ENCODE results near the gene PAAF1.
"Not testable (repeated sequence)": the region's sequence is repeated elsewhere in the genome, so short reads cannot be mapped to it uniquely, and the experiment has no call there.

Gene PAAF1

GRCh38 chr11:73913472-73913871 is 36.7 kb downstream of the PAAF1 start:
- Histone ChIP-seq H3K4me1 (ENCODE audit: control insufficient read depth, insufficient read depth, low read length) (no peaks in the 10 kb centered on the region), H3K27me3 (ENCODE audit: control insufficient read depth, insufficient read depth, low read length, poor library complexity, severe bottlenecking) (no peaks in the 10 kb centered on the region), H3K9me3 (ENCODE audit: control insufficient read depth, low read length) (no peaks in the 10 kb centered on the region), H3K36me3 (ENCODE audit: control insufficient read depth, insufficient read depth, low read length) (peaks cover 5% of the 10 kb centered on the region), H3K4me3 (ENCODE audit: insufficient read depth, low read depth, low read length) (no peak overlapping the region), H3K27ac (ENCODE audit: insufficient read depth, low read depth, low read length, poor library complexity, severe bottlenecking) (no peak overlapping the region)

GRCh38 chr11:73914284-73914683 is 37.5 kb downstream of the PAAF1 start:
- Histone ChIP-seq H3K4me3 (ENCODE audit: insufficient read depth, low read depth, low read length) (no peak overlapping the region), H3K4me1 (ENCODE audit: control insufficient read depth, insufficient read depth, low read length) (no peaks in the 10 kb centered on the region), H3K27me3 (ENCODE audit: control insufficient read depth, insufficient read depth, low read length, poor library complexity, severe bottlenecking) (no peaks in the 10 kb centered on the region), H3K36me3 (ENCODE audit: control insufficient read depth, insufficient read depth, low read length) (peaks cover 11% of the 10 kb centered on the region), H3K27ac (ENCODE audit: insufficient read depth, low read depth, low read length, poor library complexity, severe bottlenecking) (no peak overlapping the region), H3K9me3 (ENCODE audit: control insufficient read depth, low read length) (no peaks in the 10 kb centered on the region)
- WGBS, 2 experiments: 94 to 95% methylated on average over 4 of the region's 4 CpGs

GRCh38 chr11:73916435-73916834 is 39.6 kb downstream of the PAAF1 start:
- Histone ChIP-seq H3K4me3 (ENCODE audit: insufficient read depth, low read depth, low read length) (no peak overlapping the region), H3K9me3 (ENCODE audit: control insufficient read depth, low read length) (no peaks in the 10 kb centered on the region), H3K27me3 (ENCODE audit: control insufficient read depth, insufficient read depth, low read length, poor library complexity, severe bottlenecking) (no peaks in the 10 kb centered on the region), H3K36me3 (ENCODE audit: control insufficient read depth, insufficient read depth, low read length) (peaks cover 11% of the 10 kb centered on the region), H3K4me1 (ENCODE audit: control insufficient read depth, insufficient read depth, low read length) (no peaks in the 10 kb centered on the region), H3K27ac (ENCODE audit: insufficient read depth, low read depth, low read length, poor library complexity, severe bottlenecking) (no peak overlapping the region)
- WGBS, 2 experiments: 88 to 93% methylated on average over 1 of the region's 1 CpG

GRCh38 chr11:73921180-73921579 is 44.4 kb downstream of the PAAF1 start:
- Histone ChIP-seq H3K9me3 (ENCODE audit: control insufficient read depth, low read length) (no peaks in the 10 kb centered on the region), H3K4me3 (ENCODE audit: insufficient read depth, low read depth, low read length) (no peak overlapping the region), H3K36me3 (ENCODE audit: control insufficient read depth, insufficient read depth, low read length) (peaks cover 6% of the 10 kb centered on the region), H3K27me3 (ENCODE audit: control insufficient read depth, insufficient read depth, low read length, poor library complexity, severe bottlenecking) (no peaks in the 10 kb centered on the region), H3K4me1 (ENCODE audit: control insufficient read depth, insufficient read depth, low read length) (no peaks in the 10 kb centered on the region), H3K27ac (ENCODE audit: insufficient read depth, low read depth, low read length, poor library complexity, severe bottlenecking) (no peak overlapping the region)
- WGBS, 2 experiments: 85 to 93% methylated on average over 3 to 4 of the region's 4 CpGs

GRCh38 chr11:73929388-73929787 is 52.6 kb downstream of the PAAF1 start:
- H3K36me3 ChIP-seq (ENCODE audit: control insufficient read depth, insufficient read depth, low read length): peaks cover 10% of the 10 kb centered on the region
- H3K4me3 ChIP-seq (ENCODE audit: insufficient read depth, low read depth, low read length): no peak overlapping the region
- no peaks in the 10 kb centered on the region for H3K4me1 ChIP-seq (ENCODE audit: control insufficient read depth, insufficient read depth, low read length)
- WGBS, 2 experiments: 93 to 100% methylated on average over 2 of the region's 2 CpGs
- H3K27ac ChIP-seq (ENCODE audit: insufficient read depth, low read depth, low read length, poor library complexity, severe bottlenecking): no peak overlapping the region
- H3K9me3 ChIP-seq (ENCODE audit: control insufficient read depth, low read length): no peaks in the 10 kb centered on the region
- no peaks in the 10 kb centered on the region for H3K27me3 ChIP-seq (ENCODE audit: control insufficient read depth, insufficient read depth, low read length, poor library complexity, severe bottlenecking)

- H3K36me3 ChIP-seq (ENCODE audit: control insufficient read depth, insufficient read depth, low read length): peaks cover 10% of the 10 kb centered on the region
- 63 to 69% methylated on average over 7 of the region's 7 CpGs for WGBS, 2 experiments
Measured at GRCh38 chr11:73931039-73931645, 54.3 kb downstream of the PAAF1 start.

GRCh38 chr11:73931951-73932350 is 55.2 kb downstream of the PAAF1 start:
- H3K4me3 ChIP-seq (ENCODE audit: insufficient read depth, low read depth, low read length): no peak overlapping the region
- H3K4me1 ChIP-seq (ENCODE audit: control insufficient read depth, insufficient read depth, low read length): no peaks in the 10 kb centered on the region
- 94% methylated on average over 6 of the region's 6 CpGs for WGBS, 2 experiments
- H3K27ac ChIP-seq (ENCODE audit: insufficient read depth, low read depth, low read length, poor library complexity, severe bottlenecking): no peak overlapping the region
- H3K27me3 ChIP-seq (ENCODE audit: control insufficient read depth, insufficient read depth, low read length, poor library complexity, severe bottlenecking): no peaks in the 10 kb centered on the region
- H3K36me3 ChIP-seq (ENCODE audit: control insufficient read depth, insufficient read depth, low read length): peaks cover 10% of the 10 kb centered on the region
- H3K9me3 ChIP-seq (ENCODE audit: control insufficient read depth, low read length): no peaks in the 10 kb centered on the region

More at GRCh38 chr11:73931039-73931645, 54.3 kb downstream of the PAAF1 start:
- Histone ChIP-seq H3K4me1 (ENCODE audit: control insufficient read depth, insufficient read depth, low read length) (no peaks in the 10 kb centered on the region), H3K9me3 (ENCODE audit: control insufficient read depth, low read length) (no peaks in the 10 kb centered on the region), H3K27ac (ENCODE audit: insufficient read depth, low read depth, low read length, poor library complexity, severe bottlenecking) (no peak overlapping the region), H3K27me3 (ENCODE audit: control insufficient read depth, insufficient read depth, low read length, poor library complexity, severe bottlenecking) (no peaks in the 10 kb centered on the region), H3K4me3 (ENCODE audit: insufficient read depth, low read depth, low read length) (no peak overlapping the region)

- WGBS, 2 experiments: 93 to 94% methylated on average over 7 of the region's 7 CpGs
- Histone ChIP-seq H3K4me1 (ENCODE audit: control insufficient read depth, insufficient read depth, low read length) (no peaks in the 10 kb centered on the region), H3K27me3 (ENCODE audit: control insufficient read depth, insufficient read depth, low read length, poor library complexity, severe bottlenecking) (no peaks in the 10 kb centered on the region), H3K27ac (ENCODE audit: insufficient read depth, low read depth, low read length, poor library complexity, severe bottlenecking) (no peak overlapping the region), H3K9me3 (ENCODE audit: control insufficient read depth, low read length) (no peaks in the 10 kb centered on the region), H3K4me3 (ENCODE audit: insufficient read depth, low read depth, low read length) (no peak overlapping the region), H3K36me3 (ENCODE audit: control insufficient read depth, insufficient read depth, low read length) (peaks cover 10% of the 10 kb centered on the region)
Measured at GRCh38 chr11:73932781-73933180, 56.0 kb downstream of the PAAF1 start.

GRCh38 chr11:73936047-73936446 is 59.2 kb downstream of the PAAF1 start:
- not testable (repeated sequence) for H3K4me1 ChIP-seq (ENCODE audit: control insufficient read depth, insufficient read depth, low read length); H3K27me3 ChIP-seq (ENCODE audit: control insufficient read depth, insufficient read depth, low read length, poor library complexity, severe bottlenecking); H3K27ac ChIP-seq (ENCODE audit: insufficient read depth, low read depth, low read length, poor library complexity, severe bottlenecking); H3K4me3 ChIP-seq (ENCODE audit: insufficient read depth, low read depth, low read length); H3K9me3 ChIP-seq (ENCODE audit: control insufficient read depth, low read length); H3K36me3 ChIP-seq (ENCODE audit: control insufficient read depth, insufficient read depth, low read length)
- WGBS, 2 experiments: 97 to 99% methylated on average over 8 to 15 of the region's 25 CpGs

GRCh38 chr11:73939096-73939495 is 62.3 kb downstream of the PAAF1 start:
- Histone ChIP-seq H3K27me3 (ENCODE audit: control insufficient read depth, insufficient read depth, low read length, poor library complexity, severe bottlenecking) (no peaks in the 10 kb centered on the region), H3K4me1 (ENCODE audit: control insufficient read depth, insufficient read depth, low read length) (no peaks in the 10 kb centered on the region), H3K27ac (ENCODE audit: insufficient read depth, low read depth, low read length, poor library complexity, severe bottlenecking) (no peak overlapping the region), H3K4me3 (ENCODE audit: insufficient read depth, low read depth, low read length) (no peak overlapping the region), H3K9me3 (ENCODE audit: control insufficient read depth, low read length) (no peaks in the 10 kb centered on the region), H3K36me3 (ENCODE audit: control insufficient read depth, insufficient read depth, low read length) (no peaks in the 10 kb centered on the region)
- 93 to 95% methylated on average over 4 of the region's 4 CpGs for WGBS, 2 experiments
